NCI-H2107 treated with DMSO at 0.1 percent for 48 hours (cell line): ENCODE results near the gene SINHCAF.

Experiments used
- DNase-seq: peaks from one replicate; lab custom pipeline; 2025; ENCODE audit not compliant: unreplicated experiment; lab: John Stamatoyannopoulos, UW

SINHCAF gene

DNA sequence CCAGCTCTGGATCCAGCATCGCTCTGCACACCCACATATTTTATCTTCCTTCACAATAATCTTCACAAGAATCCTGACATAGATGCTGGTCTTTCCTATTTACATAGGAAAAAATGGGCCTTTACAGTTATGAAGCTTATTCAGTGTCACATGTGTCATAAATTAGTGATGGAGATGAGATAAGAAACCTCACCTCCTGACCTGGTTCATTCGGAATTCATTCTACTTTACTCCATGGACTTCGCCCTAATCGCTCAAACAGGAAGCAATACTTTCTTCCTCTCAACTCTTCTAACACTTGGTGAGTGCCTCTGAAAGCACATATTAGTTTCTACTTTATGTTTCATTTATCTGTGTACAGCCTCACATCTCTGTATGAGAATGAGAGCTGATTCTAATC, 12.0 kb upstream of the SINHCAF start:
- DNase-seq: no peak

DNA sequence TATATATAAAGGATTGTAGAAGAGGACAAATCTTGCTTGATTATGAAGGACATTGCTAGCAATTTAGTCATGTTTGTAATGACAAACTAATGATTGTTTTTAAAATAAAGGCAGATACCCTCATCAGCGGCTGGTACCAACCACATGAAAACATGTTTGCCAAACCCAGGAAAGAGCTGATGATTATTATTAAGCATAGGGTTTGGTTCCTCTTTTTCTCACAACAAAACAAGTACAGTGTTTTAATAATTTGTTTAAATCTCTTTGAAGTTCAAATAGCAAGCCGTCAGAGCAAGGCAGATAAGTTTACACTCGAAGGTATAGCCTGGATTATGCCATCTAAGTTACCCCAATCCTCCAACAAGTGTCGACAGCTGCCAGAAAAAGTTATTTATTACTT, 5.3 kb upstream of the SINHCAF start:
- DNase-seq: no peak

DNA sequence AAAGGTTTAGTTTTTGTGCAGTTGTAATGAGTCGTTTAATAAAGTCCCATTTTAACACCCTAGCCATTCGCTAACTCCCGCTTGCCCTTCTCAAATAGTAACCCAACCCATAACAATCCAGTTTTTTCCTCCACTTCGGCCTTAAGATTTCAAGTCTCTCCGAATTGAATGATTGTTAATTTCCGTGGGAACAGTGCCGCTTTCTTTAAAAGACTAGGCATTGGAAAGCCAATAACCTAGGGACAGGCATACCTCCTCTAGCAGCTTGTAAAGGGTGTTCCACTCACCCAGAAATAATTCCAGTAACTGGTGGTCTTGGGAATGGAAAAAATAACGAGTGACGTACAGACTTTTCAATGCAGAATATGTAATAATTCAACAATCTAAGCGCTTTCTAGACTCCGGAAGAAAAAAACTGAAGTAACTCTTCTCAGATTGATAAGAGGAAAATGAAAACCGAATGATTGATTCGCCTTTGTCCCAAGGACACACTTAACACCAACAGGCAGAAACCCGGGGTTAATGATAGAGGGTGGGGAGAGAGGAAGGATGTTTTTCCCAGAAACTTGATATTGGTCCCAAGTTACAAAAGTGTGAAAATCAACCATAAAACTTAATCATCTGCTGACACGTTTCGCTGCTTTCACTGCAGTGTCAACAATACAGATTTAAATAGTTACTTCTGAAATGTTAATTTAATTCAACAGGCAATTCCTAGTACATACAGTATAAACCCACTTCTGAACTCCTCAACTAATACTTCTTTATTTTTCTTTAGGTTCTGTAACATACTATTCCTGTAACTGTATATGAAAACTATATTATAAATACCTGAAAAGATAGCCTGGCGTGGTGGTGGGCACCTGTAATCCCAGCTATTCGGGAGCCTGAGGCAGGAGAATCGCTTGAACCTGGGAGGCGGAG, 1.0 kb upstream of the SINHCAF start:
- DNase-seq: no peak

DNA sequence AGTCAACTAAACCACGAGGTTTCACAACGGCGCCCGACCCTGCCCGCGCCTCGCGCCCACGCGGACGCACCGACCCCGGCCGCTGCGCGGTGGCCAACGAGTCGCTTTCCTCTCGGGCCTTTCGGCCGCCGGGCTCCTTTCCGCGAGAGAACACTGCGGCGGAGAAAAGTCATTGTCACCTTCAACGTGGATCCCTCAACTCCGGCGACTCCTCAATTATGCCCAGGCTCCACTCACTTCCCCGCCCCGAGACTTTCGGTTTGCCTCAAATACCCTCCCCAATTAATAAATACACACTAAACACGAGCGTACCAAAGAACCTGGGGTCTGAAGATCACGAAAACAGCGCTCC, 450 bp downstream of the SINHCAF start:
- peak; percentile 53 for DNase-seq

- peak; percentile 50 for DNase-seq
Observed at GRCh38 chr12:31324845-31325523, 966 bp downstream of the SINHCAF start.

GRCh38 chr12:31324116-31324844, 1.7 kb downstream of the SINHCAF start:
- peak; percentile 17 for DNase-seq

DNA sequence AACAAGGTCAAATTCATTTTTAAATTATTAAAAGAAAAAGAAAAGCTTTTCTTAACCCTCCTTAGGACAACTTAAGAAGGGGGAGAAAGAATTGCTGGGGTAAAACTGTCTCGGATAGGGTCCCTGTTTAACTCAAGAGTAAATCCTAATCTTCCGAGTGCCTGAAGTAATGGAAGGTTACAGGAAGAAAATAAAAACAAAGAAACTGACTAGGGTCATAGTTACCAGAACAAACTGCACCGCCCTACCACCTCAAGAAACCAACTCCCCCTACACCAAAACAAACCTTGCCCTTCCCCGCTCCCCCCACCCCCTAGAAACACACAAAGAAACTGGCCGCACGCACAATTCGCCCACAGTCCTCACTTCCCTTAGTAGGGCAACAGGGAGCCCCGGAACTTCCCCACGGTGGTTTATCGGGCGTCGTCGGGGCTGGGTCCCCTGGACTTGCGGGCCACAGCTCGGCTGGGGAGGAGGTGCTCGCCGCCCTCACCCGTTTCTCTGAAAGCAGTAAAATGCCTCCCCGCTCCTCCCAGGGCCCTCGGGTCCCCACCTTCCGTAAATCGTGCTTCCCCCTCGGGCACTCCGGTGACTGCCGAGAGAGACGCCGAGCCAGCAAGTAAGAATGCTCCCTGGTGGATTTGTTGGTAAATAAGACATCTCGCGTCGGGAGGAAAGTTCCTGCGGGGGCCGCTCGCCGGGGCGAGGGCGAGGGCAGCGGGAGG, 2.4 kb downstream of the SINHCAF start:
- peak; percentile 33 for DNase-seq

DNA sequence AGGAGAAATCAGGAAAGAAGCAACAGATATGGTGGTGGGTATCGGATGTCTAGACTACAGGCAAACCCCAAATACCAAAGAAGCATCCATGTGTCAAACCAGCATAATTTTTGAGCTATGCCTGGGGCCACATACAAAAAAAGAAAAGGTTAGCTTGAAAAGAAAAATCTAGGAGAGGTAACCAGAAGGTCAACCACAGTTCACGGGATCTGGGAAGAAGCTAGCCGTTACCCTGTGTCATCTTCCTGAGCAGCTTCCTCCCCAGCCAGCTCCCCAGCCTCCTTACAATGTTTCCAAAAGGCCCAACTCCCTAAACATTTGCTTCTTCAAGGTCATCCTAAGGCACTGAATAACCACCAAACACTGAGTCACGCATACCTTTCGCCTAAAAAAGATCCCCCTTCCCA, 3.1 kb downstream of the SINHCAF start:
- peak; percentile 59 for DNase-seq

DNA sequence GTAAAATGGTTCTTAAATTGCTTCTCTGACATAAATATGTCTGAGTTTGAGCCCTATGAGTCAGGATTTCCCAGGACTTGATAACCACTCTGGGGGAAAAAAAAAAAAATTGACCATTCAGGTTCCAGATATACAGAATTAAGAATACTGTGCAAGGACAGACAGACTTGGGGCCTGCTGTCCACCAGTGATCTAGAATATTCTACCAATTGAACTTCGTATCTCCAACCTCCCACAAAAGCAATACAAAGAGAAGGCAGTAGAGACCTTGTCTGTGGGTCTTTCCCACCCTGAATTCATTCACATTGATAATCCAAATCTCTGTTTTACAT, 4.1 kb downstream of the SINHCAF start:
- DNase-seq: no peak

GRCh38 chr12:31321186-31321896, 4.6 kb downstream of the SINHCAF start:
- no peak for DNase-seq

DNA sequence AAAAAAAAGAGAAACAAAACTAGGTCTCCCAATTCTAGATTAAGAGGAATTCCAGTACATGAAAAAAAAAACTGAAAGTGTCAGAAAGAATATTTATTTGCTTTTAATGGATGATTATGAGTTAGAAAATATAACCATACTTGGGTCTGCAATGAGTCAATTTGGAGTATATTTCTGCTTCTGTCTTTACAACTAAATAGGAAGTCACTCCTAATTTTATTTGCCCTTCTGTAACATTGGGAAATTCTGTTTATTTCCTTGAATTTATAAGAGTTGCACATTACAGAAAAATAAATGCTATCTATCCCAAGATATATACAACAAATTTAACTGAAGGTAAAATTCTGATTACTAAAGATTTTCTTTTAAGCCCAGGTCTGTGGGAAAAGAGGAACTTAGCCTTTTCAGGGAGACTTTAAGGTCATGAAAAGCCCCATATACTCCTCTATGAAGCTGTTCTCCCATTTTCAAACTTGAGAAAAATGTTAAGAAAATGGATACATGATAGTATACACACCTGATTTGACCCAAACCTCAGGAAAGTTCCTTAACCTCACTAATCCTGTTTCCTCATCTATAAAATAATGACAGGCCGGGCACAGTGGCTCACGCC, 7.2 kb downstream of the SINHCAF start:
- no peak for DNase-seq

GRCh38 chr12:31317471-31318395, 8.2 kb downstream of the SINHCAF start:
- peak; percentile 64 for DNase-seq

GRCh38 chr12:31316891-31317290, 9.1 kb downstream of the SINHCAF start:
- no peak for DNase-seq

DNA sequence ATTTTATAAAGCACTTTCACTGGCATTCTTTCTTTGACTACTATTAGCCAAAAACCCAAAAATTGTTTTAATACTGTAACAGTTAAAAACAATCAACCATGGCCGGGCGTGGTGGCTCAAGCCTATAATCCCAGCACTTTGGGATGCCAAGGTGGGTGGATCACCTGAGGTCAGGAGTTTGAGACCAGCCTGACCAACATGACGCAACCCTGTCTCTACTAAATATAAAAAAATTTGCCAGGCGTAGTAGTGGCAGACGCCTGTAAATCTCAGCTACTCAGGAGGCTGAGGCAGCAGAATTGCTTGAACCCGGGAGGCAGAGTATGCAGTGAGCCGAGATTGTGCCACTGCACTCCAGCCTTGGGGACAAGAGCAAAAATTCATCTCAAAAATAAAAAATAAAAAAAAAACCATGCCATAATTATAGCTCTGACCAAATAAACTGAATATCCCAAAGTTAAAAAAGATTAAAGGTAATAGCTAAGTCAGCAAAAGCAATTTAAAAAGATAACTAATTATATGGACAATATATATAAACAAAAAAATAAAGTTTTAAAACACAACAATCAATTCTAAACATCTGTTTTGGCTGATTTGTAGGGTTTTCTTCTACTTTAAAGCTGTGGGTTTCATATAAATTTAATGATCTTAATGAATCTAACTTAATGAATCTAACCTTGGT, 10.0 kb downstream of the SINHCAF start:
- no peak for DNase-seq

DNA sequence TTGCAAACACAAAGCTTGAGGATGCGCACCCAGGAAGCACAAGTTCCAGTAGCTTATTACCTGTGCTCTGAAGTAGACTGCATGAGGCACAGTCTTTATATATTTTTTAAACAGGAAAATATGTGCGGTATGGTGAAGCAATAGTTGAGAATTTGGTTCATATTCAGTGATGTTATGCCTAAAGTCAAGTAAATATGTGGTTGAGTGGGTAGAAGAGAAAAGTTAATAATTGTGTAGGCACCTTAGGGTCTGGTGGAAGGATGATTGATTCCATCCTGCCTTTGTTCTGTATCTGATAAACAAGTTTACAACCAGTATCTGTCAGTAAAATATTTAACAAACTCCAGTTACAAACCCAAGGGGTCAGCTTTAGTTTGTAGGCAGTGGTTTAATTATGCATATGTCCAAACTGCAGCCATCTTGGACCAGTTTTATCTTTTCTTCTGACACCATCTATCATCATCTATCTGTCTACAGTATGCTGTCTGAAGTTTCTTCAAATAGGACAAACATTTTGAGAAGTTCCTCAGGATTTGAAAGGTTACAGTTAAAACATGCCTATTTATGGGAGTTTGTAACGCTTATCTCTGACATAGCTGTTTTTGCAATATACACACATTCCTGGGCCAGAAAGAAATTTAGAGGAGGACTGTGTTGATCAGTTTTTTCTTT, 10.8 kb downstream of the SINHCAF start:
- no peak for DNase-seq

DNA sequence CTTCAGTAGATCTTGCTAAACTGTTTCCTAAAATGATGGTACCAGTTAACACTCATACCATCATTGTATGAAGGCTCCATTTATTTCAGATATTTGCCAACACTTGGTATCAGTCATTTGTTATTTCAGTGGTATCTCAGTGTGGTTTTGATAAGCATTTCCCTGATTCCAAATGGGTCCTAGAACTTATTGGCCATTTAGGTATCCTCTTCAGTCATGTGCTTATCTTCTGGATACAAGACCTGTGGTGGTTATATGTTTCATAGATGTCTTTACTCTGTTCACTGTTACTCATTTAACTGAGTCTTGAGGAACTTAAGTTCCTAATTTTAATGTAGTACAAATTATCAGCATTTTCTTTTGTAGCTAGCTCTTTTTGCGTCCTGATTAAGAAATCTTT, 13.5 kb downstream of the SINHCAF start:
- DNase-seq: no peak

- no peak for DNase-seq
Observed at GRCh38 chr12:31311634-31312258, 14.2 kb downstream of the SINHCAF start.

DNA sequence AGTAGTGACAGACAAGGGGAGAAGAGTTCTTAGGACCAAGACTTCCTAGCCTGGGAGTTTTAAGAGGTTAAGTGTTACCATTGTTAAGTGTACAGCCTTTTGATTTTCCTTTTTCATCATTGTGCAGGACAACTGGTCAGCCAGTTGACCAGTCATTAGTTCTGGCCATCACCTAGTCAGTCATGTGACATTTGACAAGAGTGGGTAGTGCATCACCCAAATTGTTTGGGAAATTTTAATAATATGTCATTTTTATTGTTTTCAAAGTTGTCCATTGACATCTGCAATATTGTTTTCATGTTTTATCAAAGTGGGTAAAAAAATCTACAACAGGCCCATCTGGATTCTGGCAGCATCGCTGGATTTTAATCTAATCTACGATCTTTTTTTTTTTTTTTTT, 15.5 kb downstream of the SINHCAF start:
- DNase-seq: no peak
